ENCODE measurements around the gene MOB3B. TPM values are rescaled to one million over a fixed set of nuclear protein-coding genes. Genes with fewer than 3 reads are reported as not detected.

The MOB3B gene
- total RNA-seq, 1 donor from 2014 or later: 1.0 TPM

GRCh38 chr9:27353166-27353473 lies 176.5 kb downstream of the MOB3B start:
- no peak overlapping the region for H3K27ac ChIP-seq (ENCODE audit: low read depth, low read length)
- peaks cover 0 to 2% (median 0%) of the 10 kb centered on the region in 3 donors for H3K9me3 ChIP-seq (ENCODE audit: control insufficient read depth in 3 of 3, low read length in 3 of 3)
- peaks cover 12 to 25% (median 22%) of the 10 kb centered on the region in 3 donors for H3K4me1 ChIP-seq (ENCODE audit: control insufficient read depth in 3 of 3, insufficient read depth in 3 of 3, low read length in 3 of 3)

GRCh38 chr9:27352457-27353165 lies 177.0 kb downstream of the MOB3B start:
- Histone ChIP-seq H3K36me3 (ENCODE audit: control insufficient read depth in 3 of 3, insufficient read depth in 3 of 3, low read length in 3 of 3) (no peaks in the 10 kb centered on the region), H3K9ac (ENCODE audit: low read depth in 1 of 3, low read length in 3 of 3) (no peak overlapping the region), H3K9me3 (ENCODE audit: control insufficient read depth in 3 of 3, low read length in 3 of 3) (peaks cover 0 to 2% (median 0%) of the 10 kb centered on the region in 3 donors), H3K4me3 (ENCODE audit: low read length in 3 of 3) (no peak overlapping the region), H3K4me1 (ENCODE audit: control insufficient read depth in 3 of 3, insufficient read depth in 3 of 3, low read length in 3 of 3) (peaks cover 12 to 25% (median 22%) of the 10 kb centered on the region in 3 donors), H3K27me3 (ENCODE audit: control insufficient read depth in 3 of 3, insufficient read depth in 3 of 3, low read length in 3 of 3) (no peaks in the 10 kb centered on the region), H3K27ac (ENCODE audit: low read depth, low read length) (no peak overlapping the region)

More at GRCh38 chr9:27353166-27353473, 176.5 kb downstream of the MOB3B start:
- Histone ChIP-seq H3K27me3 (ENCODE audit: control insufficient read depth in 3 of 3, insufficient read depth in 3 of 3, low read length in 3 of 3) (no peaks in the 10 kb centered on the region), H3K4me3 (ENCODE audit: low read length in 3 of 3) (no peak overlapping the region), H3K36me3 (ENCODE audit: control insufficient read depth in 3 of 3, insufficient read depth in 3 of 3, low read length in 3 of 3) (no peaks in the 10 kb centered on the region), H3K9ac (ENCODE audit: low read depth in 1 of 3, low read length in 3 of 3) (no peak overlapping the region)

DNA sequence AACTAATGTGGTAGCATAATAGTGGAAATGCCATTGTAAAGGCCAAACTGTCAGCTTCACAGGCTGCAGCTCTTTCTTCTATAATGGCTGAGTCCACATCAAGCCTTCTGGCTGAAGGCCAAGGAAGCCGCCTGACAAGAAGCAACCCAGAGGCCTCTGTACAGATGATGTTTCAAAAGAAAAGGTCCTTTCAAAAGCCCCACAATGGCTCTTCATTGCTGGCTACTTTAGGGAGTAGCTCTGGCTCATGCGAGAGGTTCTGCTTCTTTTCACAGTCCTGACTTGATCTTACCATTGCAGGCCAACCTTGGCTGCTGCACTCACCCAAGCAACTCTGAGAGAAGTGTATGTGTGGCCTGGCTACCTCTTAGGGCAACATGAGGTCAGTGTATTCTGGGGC lies 178.2 kb downstream of the MOB3B start:
- no peaks in the 10 kb centered on the region for H3K27me3 ChIP-seq (ENCODE audit: control insufficient read depth in 3 of 3, insufficient read depth in 3 of 3, low read length in 3 of 3)
- H3K4me3 ChIP-seq (ENCODE audit: low read length in 3 of 3): no peak overlapping the region
- no peaks in the 10 kb centered on the region for H3K36me3 ChIP-seq (ENCODE audit: control insufficient read depth in 3 of 3, insufficient read depth in 3 of 3, low read length in 3 of 3)
- no peak overlapping the region for H3K27ac ChIP-seq (ENCODE audit: low read depth, low read length)
- H3K9ac ChIP-seq (ENCODE audit: low read depth in 1 of 3, low read length in 3 of 3): no peak overlapping the region
- H3K9me3 ChIP-seq (ENCODE audit: control insufficient read depth in 3 of 3, low read length in 3 of 3): peaks cover 0 to 2% (median 0%) of the 10 kb centered on the region in 3 donors
- peaks cover 12 to 25% (median 20%) of the 10 kb centered on the region in 3 donors for H3K4me1 ChIP-seq (ENCODE audit: control insufficient read depth in 3 of 3, insufficient read depth in 3 of 3, low read length in 3 of 3)

- Histone ChIP-seq H3K4me3 (ENCODE audit: low read length in 3 of 3) (no peak overlapping the region), H3K27ac (ENCODE audit: low read depth, low read length) (no peak overlapping the region), H3K27me3 (ENCODE audit: control insufficient read depth in 3 of 3, insufficient read depth in 3 of 3, low read length in 3 of 3) (no peaks in the 10 kb centered on the region), H3K4me1 (ENCODE audit: control insufficient read depth in 3 of 3, insufficient read depth in 3 of 3, low read length in 3 of 3) (peaks cover 12 to 25% (median 20%) of the 10 kb centered on the region in 3 donors), H3K9ac (ENCODE audit: low read depth in 1 of 3, low read length in 3 of 3) (no peak overlapping the region), H3K36me3 (ENCODE audit: control insufficient read depth in 3 of 3, insufficient read depth in 3 of 3, low read length in 3 of 3) (no peaks in the 10 kb centered on the region), H3K9me3 (ENCODE audit: control insufficient read depth in 3 of 3, low read length in 3 of 3) (peaks cover 0 to 2% (median 0%) of the 10 kb centered on the region in 3 donors)
Measured at GRCh38 chr9:27350382-27350976, 179.1 kb downstream of the MOB3B start.

- Histone ChIP-seq H3K27me3 (ENCODE audit: control insufficient read depth in 3 of 3, insufficient read depth in 3 of 3, low read length in 3 of 3) (no peaks in the 10 kb centered on the region), H3K9ac (ENCODE audit: low read depth in 1 of 3, low read length in 3 of 3) (no peak overlapping the region), H3K4me1 (ENCODE audit: control insufficient read depth in 3 of 3, insufficient read depth in 3 of 3, low read length in 3 of 3) (peaks cover 12 to 25% (median 20%) of the 10 kb centered on the region in 3 donors), H3K9me3 (ENCODE audit: control insufficient read depth in 3 of 3, low read length in 3 of 3) (no peaks in the 10 kb centered on the region), H3K4me3 (ENCODE audit: low read length in 3 of 3) (no peak overlapping the region), H3K27ac (ENCODE audit: low read depth, low read length) (no peak overlapping the region), H3K36me3 (ENCODE audit: control insufficient read depth in 3 of 3, insufficient read depth in 3 of 3, low read length in 3 of 3) (no peaks in the 10 kb centered on the region)
Measured at GRCh38 chr9:27349698-27350080, 179.9 kb downstream of the MOB3B start.

DNA sequence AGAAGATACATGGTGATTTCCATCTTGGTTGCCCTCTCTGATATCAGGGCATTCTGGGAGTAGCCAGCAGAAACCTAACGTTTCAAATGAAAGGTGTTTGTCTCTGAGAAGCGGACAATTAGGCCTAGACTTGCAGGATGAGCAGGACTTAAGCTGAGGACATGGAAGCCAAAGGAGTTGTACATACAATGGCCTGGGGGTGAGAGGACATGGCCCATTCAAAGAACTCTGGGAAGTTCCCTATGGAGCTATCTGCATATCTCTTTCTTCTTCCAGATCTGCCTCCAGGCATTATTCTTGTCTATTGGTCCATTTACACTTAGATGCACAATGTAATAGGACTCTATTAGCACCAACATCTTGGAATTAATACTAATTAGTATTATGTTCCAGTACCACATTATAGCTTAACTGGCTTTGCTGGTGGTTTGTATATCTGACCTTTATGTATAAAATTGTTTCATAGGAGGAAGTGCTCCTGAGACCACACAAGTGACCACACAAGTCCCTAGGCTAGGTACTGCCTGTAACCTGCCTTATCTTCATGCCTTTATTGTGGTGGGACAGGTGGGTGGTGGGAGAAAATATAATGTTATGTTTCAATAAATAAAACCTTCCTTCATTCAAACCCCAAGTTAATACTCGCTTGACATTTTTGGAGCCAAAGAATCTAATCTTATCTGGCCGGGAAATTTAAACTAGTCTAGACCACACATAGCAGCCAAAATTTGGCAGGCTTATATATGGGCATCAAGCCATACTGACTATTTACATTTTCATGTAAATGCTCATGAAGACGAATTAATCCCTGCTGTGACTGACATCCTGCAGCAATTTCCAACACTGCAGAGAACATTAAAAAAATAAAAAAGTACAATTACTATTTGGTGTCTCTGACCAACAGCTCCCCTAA lies 180.6 kb downstream of the MOB3B start:
- H3K27ac ChIP-seq (ENCODE audit: low read depth, low read length): no peak overlapping the region
- H3K27me3 ChIP-seq (ENCODE audit: control insufficient read depth in 3 of 3, insufficient read depth in 3 of 3, low read length in 3 of 3): no peaks in the 10 kb centered on the region
- H3K4me1 ChIP-seq (ENCODE audit: control insufficient read depth in 3 of 3, insufficient read depth in 3 of 3, low read length in 3 of 3): peaks cover 12 to 22% (median 20%) of the 10 kb centered on the region in 3 donors
- no peaks in the 10 kb centered on the region for H3K9me3 ChIP-seq (ENCODE audit: control insufficient read depth in 3 of 3, low read length in 3 of 3)
- H3K4me3 ChIP-seq (ENCODE audit: low read length in 3 of 3): no peak overlapping the region
- no peaks in the 10 kb centered on the region for H3K36me3 ChIP-seq (ENCODE audit: control insufficient read depth in 3 of 3, insufficient read depth in 3 of 3, low read length in 3 of 3)
- no peak overlapping the region for H3K9ac ChIP-seq (ENCODE audit: low read depth in 1 of 3, low read length in 3 of 3)

- no peak overlapping the region for H3K27ac ChIP-seq (ENCODE audit: low read depth, low read length)
- no peaks in the 10 kb centered on the region for H3K27me3 ChIP-seq (ENCODE audit: control insufficient read depth in 3 of 3, insufficient read depth in 3 of 3, low read length in 3 of 3)
- H3K9ac ChIP-seq (ENCODE audit: low read depth in 1 of 3, low read length in 3 of 3): no peak overlapping the region
- no peak overlapping the region for H3K4me3 ChIP-seq (ENCODE audit: low read length in 3 of 3)
- H3K36me3 ChIP-seq (ENCODE audit: control insufficient read depth in 3 of 3, insufficient read depth in 3 of 3, low read length in 3 of 3): no peaks in the 10 kb centered on the region
- H3K9me3 ChIP-seq (ENCODE audit: control insufficient read depth in 3 of 3, low read length in 3 of 3): no peaks in the 10 kb centered on the region
- peaks cover 12 to 20% (median 15%) of the 10 kb centered on the region in 3 donors for H3K4me1 ChIP-seq (ENCODE audit: control insufficient read depth in 3 of 3, insufficient read depth in 3 of 3, low read length in 3 of 3)
Measured at GRCh38 chr9:27347889-27348288, 181.7 kb downstream of the MOB3B start.

GRCh38 chr9:27344776-27345175 lies 184.8 kb downstream of the MOB3B start:
- H3K27ac ChIP-seq (ENCODE audit: low read depth, low read length): no peak overlapping the region
- no peaks in the 10 kb centered on the region for H3K9me3 ChIP-seq (ENCODE audit: control insufficient read depth in 3 of 3, low read length in 3 of 3)
- H3K27me3 ChIP-seq (ENCODE audit: control insufficient read depth in 3 of 3, insufficient read depth in 3 of 3, low read length in 3 of 3): no peaks in the 10 kb centered on the region
- H3K36me3 ChIP-seq (ENCODE audit: control insufficient read depth in 3 of 3, insufficient read depth in 3 of 3, low read length in 3 of 3): no peaks in the 10 kb centered on the region
- no peak overlapping the region for H3K4me3 ChIP-seq (ENCODE audit: low read length in 3 of 3)
- peaks cover 2 to 10% (median 9%) of the 10 kb centered on the region in 3 donors for H3K4me1 ChIP-seq (ENCODE audit: control insufficient read depth in 3 of 3, insufficient read depth in 3 of 3, low read length in 3 of 3)
- H3K9ac ChIP-seq (ENCODE audit: low read depth in 1 of 3, low read length in 3 of 3): no peak overlapping the region

GRCh38 chr9:27341545-27342294 lies 187.9 kb downstream of the MOB3B start:
- Histone ChIP-seq H3K36me3 (ENCODE audit: control insufficient read depth in 3 of 3, insufficient read depth in 3 of 3, low read length in 3 of 3) (no peaks in the 10 kb centered on the region), H3K9me3 (ENCODE audit: control insufficient read depth in 3 of 3, low read length in 3 of 3) (no peaks in the 10 kb centered on the region), H3K4me1 (ENCODE audit: control insufficient read depth in 3 of 3, insufficient read depth in 3 of 3, low read length in 3 of 3) (peaks cover 17 to 30% (median 27%) of the 10 kb centered on the region in 3 donors), H3K4me3 (ENCODE audit: low read length in 3 of 3) (no peak overlapping the region), H3K27me3 (ENCODE audit: control insufficient read depth in 3 of 3, insufficient read depth in 3 of 3, low read length in 3 of 3) (no peaks in the 10 kb centered on the region), H3K9ac (ENCODE audit: low read depth in 1 of 3, low read length in 3 of 3) (no peak overlapping the region), H3K27ac (ENCODE audit: low read depth, low read length) (no peak overlapping the region)
